SK-N-MC (cell line): ENCODE data around the gene PHYH.

ENCODE experiments used
- EZH2 ChIP-seq: fragments of 200-600 bp; sonication (generic); IDR thresholded peaks from one replicate; pipeline ENCODE4 v1.6.1; 2017; ENCODE audit warnings: antibody characterized with exemption
- POLR2AphosphoS5 ChIP-seq: IDR thresholded peaks from 2 replicates; pipeline ENCODE4 v1.6.1; 2012; ENCODE audit warnings: mild to moderate bottlenecking, low read depth, low read length, borderline replicate concordance

GRCh38 chr10:13348216-13349017 is 48.6 kb upstream of the PHYH start, which contains the start of gene SEPHS1:
- no peak for TF ChIP-seq EZH2
- 0 out of 2 replicates have a peak, but pooled peaks have one; percentile 43 for TF ChIP-seq POLR2AphosphoS5
